ENCODE data around the gene VPS13A.
"Not testable (repeated sequence)": the region's sequence is repeated elsewhere in the genome, so short reads cannot be mapped to it uniquely, and the experiment has no call there.

Gene VPS13A

GRCh38 chr9:77305622-77306400 is 128.5 kb downstream of the VPS13A start:
- DNase-seq (ENCODE audit: low spot score): no peak

GRCh38 chr9:77307166-77307565 is 129.8 kb downstream of the VPS13A start:
- no peak for DNase-seq (ENCODE audit: low spot score)

GRCh38 chr9:77316058-77316457 is 138.7 kb downstream of the VPS13A start:
- no peak for DNase-seq (ENCODE audit: low spot score)

GRCh38 chr9:77325058-77325457 is 147.7 kb downstream of the VPS13A start:
- no peak for DNase-seq (ENCODE audit: low spot score)

GRCh38 chr9:77328102-77328501 is 150.8 kb downstream of the VPS13A start:
- DNase-seq (ENCODE audit: low spot score): no peak

- DNase-seq (ENCODE audit: low spot score): no peak
Measured at GRCh38 chr9:77370064-77370463, 192.7 kb downstream of the VPS13A start.

GRCh38 chr9:77374266-77374665 is 196.9 kb downstream of the VPS13A start:
- DNase-seq (ENCODE audit: low spot score): no peak

- DNase-seq (ENCODE audit: low spot score): no peak
Measured at GRCh38 chr9:77375956-77376532, 198.7 kb downstream of the VPS13A start.

GRCh38 chr9:77384406-77384805 is 207.1 kb downstream of the VPS13A start:
- DNase-seq (ENCODE audit: low spot score): no peak

GRCh38 chr9:77386187-77386586 is 208.9 kb downstream of the VPS13A start:
- no peak for DNase-seq (ENCODE audit: low spot score)

- DNase-seq (ENCODE audit: low spot score): no peak
Measured at GRCh38 chr9:77391834-77392233, 214.5 kb downstream of the VPS13A start.

GRCh38 chr9:77392328-77392727 is 215.0 kb downstream of the VPS13A start:
- no peak for DNase-seq (ENCODE audit: low spot score)

- not testable (repeated sequence) for DNase-seq (ENCODE audit: low spot score)
Measured at GRCh38 chr9:77398581-77398980, 221.2 kb downstream of the VPS13A start.

GRCh38 chr9:77399964-77400363 is 222.6 kb downstream of the VPS13A start:
- DNase-seq (ENCODE audit: low spot score): no peak

- no peak for DNase-seq (ENCODE audit: low spot score)
Measured at GRCh38 chr9:77402286-77402685, 225.0 kb downstream of the VPS13A start.

GRCh38 chr9:77403239-77403638 is 225.9 kb downstream of the VPS13A start:
- DNase-seq (ENCODE audit: low spot score): no peak

GRCh38 chr9:77408521-77408920 is 231.2 kb downstream of the VPS13A start:
- DNase-seq (ENCODE audit: low spot score): not testable (repeated sequence)

GRCh38 chr9:77417566-77417965 is 240.2 kb downstream of the VPS13A start:
- DNase-seq (ENCODE audit: low spot score): no peak

GRCh38 chr9:77418226-77418625 is 240.9 kb downstream of the VPS13A start:
- DNase-seq (ENCODE audit: low spot score): no peak

- DNase-seq (ENCODE audit: low spot score): no peak
Measured at GRCh38 chr9:77420641-77421040, 243.3 kb downstream of the VPS13A start.

- DNase-seq (ENCODE audit: low spot score): no peak
Measured at GRCh38 chr9:77421506-77422265, 244.4 kb downstream of the VPS13A start.

- DNase-seq (ENCODE audit: low spot score): no peak
Measured at GRCh38 chr9:77422969-77423368, 245.6 kb downstream of the VPS13A start.

- DNase-seq (ENCODE audit: low spot score): no peak
Measured at GRCh38 chr9:77423841-77424240, 246.5 kb downstream of the VPS13A start.

All from Ammon's horn (tissue), 1 donor.